Hepatocyte (in vitro differentiated cells): ENCODE measurements around the gene BCAP31. TPM values are rescaled to one million over a fixed set of nuclear protein-coding genes. Genes with fewer than 3 reads are reported as not detected.

Experiments
- DNase-seq: peaks from one replicate; pipeline ENCODE4 v3.0.0-alpha.2; 2016; ENCODE audit warnings: low spot score
- H2AFZ ChIP-seq: fragments of 200-600 bp; sonication (generic); 2 replicates; pipeline ENCODE4 v1.6.0; 2016; ENCODE audit warnings: antibody characterized with exemption, mild to moderate bottlenecking
- H3K27ac ChIP-seq: fragments of 200-600 bp; sonication (generic); 2 replicates; pipeline ENCODE4 v1.5.1; 2016; ENCODE audit warnings: mild to moderate bottlenecking
- H3K27me3 ChIP-seq: fragments of 200-600 bp; sonication (generic); 2 replicates; pipeline ENCODE4 v1.6.1; 2016
- H3K36me3 ChIP-seq: fragments of 200-600 bp; sonication (generic); replicated peaks from 2 replicates; pipeline ENCODE4 v1.5.1; 2016; ENCODE audit warnings: low read depth; ENCODE audit not compliant: insufficient read depth
- H3K4me1 ChIP-seq: fragments of 200-600 bp; sonication (generic); 2 replicates; pipeline ENCODE4 v1.5.1; 2016; ENCODE audit warnings: mild to moderate bottlenecking, moderate library complexity; ENCODE audit not compliant: insufficient read depth
- H3K4me2 ChIP-seq: fragments of 200-600 bp; sonication (generic); 2 replicates; pipeline ENCODE4 v1.6.0; 2016
- H3K4me3 ChIP-seq: fragments of 200-600 bp; sonication (generic); 2 replicates; pipeline ENCODE4 v1.5.1; 2016; ENCODE audit warnings: mild to moderate bottlenecking
- H3K79me2 ChIP-seq: fragments of 200-600 bp; sonication (generic); 2 replicates; pipeline ENCODE4 v1.6.0; 2017; ENCODE audit warnings: mild to moderate bottlenecking
- H3K9me2 ChIP-seq: fragments of 200-600 bp; sonication (generic); replicated peaks from 2 replicates; pipeline ENCODE4 v1.6.0; 2017; ENCODE audit warnings: mild to moderate bottlenecking; ENCODE audit not compliant: insufficient read depth
- H3K9me3 ChIP-seq: fragments of 200-600 bp; sonication (generic); 2 replicates; pipeline ENCODE4 v1.5.1; 2016; ENCODE audit warnings: low read depth, mild to moderate bottlenecking
- H4K20me1 ChIP-seq: fragments of 200-600 bp; sonication (generic); 2 replicates; pipeline ENCODE4 v1.6.0; 2016; ENCODE audit warnings: mild to moderate bottlenecking; ENCODE audit not compliant: insufficient read depth, poor library complexity, severe bottlenecking
- EZH2 ChIP-seq: fragments of 200-600 bp; sonication (generic); IDR thresholded peaks from 2 replicates; pipeline ENCODE4 v1.6.1; 2016; ENCODE audit warnings: antibody characterized with exemption, mild to moderate bottlenecking, borderline replicate concordance
- EZH2phosphoT487 ChIP-seq: fragments of 200-600 bp; sonication (generic); IDR thresholded peaks from one replicate; pipeline ENCODE4 v1.6.1; 2018; ENCODE audit warnings: antibody characterized with exemption, mild to moderate bottlenecking, low read depth, moderate library complexity; ENCODE audit not compliant: unreplicated experiment, severe bottlenecking
- WGBS: methylation state at CpG from one replicate; pipeline ENCODE4 v1.1.6; 2016; ENCODE audit warnings: low lambda C conversion rate; ENCODE audit errors: missing lambda C conversion rate; 5-methylcytosine and 5-hydroxymethylcytosine counted together
- polyA plus RNA-seq: library from polyadenylated mRNA; unstranded; fragments of >200 nt; fragmentation: Nextera tagmentation; extraction: Ambion mirVana; gene quantifications from 2 replicates; pipeline ENCODE4 v1.2.1, GENCODE V29; 2016
- total RNA-seq: library from RNA; depleted of rRNA; stranded (reverse); fragments of >200 nt; gene quantifications from 2 replicates; pipeline ENCODE4 v1.2.3, GENCODE V29; 2014
- TF ChIP-seq, protein P1 (sequence below): fragments of 200-600 bp; sonication (generic); IDR thresholded peaks from 2 replicates; pipeline ENCODE4 v1.5.1; 2016; ENCODE audit warnings: antibody characterized with exemption, mild to moderate bottlenecking; ENCODE audit not compliant: poor library complexity

BCAP31 gene
- total and polyA plus RNA-seq, 2 experiments from 2014 or later, result 146 to 351 TPM

DNA sequence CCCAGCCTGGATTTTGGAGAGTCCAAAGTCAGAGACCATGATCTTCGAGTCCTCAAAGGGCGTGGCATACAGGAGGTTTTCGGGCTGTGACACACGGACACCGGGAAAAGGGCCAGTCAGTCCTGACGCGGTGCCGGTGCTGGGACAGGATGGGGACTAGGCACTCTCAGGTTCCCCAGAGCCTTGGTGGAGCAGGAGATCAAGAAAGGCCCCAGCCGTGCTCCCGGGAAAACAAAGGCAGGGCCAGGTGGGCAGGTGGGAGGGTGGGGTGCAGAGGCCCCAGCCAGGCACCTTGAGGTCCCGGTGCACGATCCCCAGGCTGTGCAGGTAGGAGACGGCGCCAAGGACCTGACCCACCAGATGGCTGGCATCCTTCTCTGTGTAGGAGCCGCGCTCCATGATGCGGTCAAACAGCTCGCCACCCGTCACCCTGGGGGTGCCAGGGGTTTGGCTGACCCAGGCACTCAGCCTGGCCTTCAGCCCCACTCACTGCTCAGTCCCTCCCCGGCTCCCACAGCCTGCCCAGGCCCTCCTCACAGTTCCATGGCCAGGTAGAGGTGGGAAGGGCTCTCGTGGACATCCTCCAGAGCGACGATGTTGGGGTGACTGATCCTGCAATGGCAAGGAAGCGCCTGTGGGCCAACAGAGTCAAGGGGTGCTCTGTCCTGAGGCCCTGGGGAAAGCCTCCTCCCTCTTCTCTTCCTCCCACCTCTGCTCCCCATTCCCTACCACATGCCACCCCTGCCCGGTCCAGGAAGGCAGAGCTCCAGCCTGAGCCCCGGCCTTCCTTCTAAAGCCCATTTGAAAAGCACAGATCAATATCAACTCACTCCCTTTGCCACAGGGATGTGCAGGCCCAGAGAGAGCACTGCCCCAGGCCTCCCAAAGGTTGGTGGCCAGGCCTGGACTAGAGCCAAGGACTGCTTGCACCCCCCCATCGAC is 52.3 kb downstream of the BCAP31 start:
- no peak overlapping the region for H3K27ac ChIP-seq
- 92% methylated on average over 20 of the region's 27 CpGs for WGBS
- no peaks in the 10 kb centered on the region for H4K20me1 ChIP-seq
- TF ChIP-seq EZH2 (no peak), EZH2phosphoT487 (no peak)
- TF ChIP-seq, protein P1, sequence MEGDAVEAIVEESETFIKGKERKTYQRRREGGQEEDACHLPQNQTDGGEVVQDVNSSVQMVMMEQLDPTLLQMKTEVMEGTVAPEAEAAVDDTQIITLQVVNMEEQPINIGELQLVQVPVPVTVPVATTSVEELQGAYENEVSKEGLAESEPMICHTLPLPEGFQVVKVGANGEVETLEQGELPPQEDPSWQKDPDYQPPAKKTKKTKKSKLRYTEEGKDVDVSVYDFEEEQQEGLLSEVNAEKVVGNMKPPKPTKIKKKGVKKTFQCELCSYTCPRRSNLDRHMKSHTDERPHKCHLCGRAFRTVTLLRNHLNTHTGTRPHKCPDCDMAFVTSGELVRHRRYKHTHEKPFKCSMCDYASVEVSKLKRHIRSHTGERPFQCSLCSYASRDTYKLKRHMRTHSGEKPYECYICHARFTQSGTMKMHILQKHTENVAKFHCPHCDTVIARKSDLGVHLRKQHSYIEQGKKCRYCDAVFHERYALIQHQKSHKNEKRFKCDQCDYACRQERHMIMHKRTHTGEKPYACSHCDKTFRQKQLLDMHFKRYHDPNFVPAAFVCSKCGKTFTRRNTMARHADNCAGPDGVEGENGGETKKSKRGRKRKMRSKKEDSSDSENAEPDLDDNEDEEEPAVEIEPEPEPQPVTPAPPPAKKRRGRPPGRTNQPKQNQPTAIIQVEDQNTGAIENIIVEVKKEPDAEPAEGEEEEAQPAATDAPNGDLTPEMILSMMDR, result no peak
- no peak overlapping the region for H3K4me3 ChIP-seq
- H3K79me2 ChIP-seq, result no peaks in the 10 kb centered on the region
- H3K9me2 ChIP-seq, result no peaks in the 10 kb centered on the region
- H3K4me1 ChIP-seq, result no peaks in the 10 kb centered on the region
- no peaks in the 10 kb centered on the region for H3K36me3 ChIP-seq
- H3K27me3 ChIP-seq, result peaks cover 4% of the 10 kb centered on the region
- no peak overlapping the region for H2AFZ ChIP-seq
- no peak for DNase-seq
- no peak overlapping the region for H3K4me2 ChIP-seq
- H3K9me3 ChIP-seq, result no peaks in the 10 kb centered on the region

DNA sequence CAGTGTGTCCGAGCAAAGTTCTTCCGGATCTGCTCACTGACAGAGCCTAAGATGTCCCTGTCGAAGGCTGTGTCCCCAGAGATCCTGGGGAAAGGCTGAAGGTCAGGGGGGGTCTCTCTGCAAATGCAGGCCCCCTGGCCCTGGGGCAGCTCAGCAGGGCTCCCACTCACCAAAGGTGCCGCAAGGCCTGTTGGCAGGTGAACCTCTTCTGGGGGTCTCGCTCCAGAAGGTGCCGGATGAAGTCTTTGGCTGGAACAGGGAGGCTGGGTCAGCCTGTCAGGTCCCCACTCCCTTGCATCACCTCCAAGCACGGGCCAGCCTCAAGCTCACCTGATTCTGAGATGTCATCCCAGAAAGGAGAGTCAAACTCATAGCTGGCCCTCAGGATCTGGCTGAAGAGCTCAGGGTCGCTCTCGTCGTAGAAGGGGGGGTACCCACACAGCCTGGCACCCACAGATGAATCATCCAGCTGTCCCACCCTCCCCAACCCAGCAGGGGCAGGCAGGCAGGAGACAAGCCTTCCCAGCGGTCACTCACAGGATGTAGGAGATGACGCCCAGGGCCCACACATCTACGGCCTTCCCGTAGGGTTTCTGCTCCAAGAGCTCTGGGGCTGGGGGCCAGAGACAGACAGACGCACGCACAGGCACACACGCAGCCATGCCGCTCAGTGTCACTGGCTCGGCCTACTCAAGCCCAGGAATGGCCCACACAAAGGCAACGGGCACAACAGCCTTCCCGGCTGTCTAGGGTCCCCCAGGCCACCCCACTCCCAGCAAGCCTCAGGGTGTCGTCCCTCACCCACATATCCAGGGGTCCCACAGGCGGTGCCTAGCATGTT is 53.2 kb downstream of the BCAP31 start:
- no peaks in the 10 kb centered on the region for H4K20me1 ChIP-seq
- no peaks in the 10 kb centered on the region for H3K36me3 ChIP-seq
- H2AFZ ChIP-seq, result no peak overlapping the region
- H3K4me2 ChIP-seq, result no peak overlapping the region
- no peak overlapping the region for H3K4me3 ChIP-seq
- no peaks in the 10 kb centered on the region for H3K9me3 ChIP-seq
- H3K27me3 ChIP-seq, result peaks cover 4% of the 10 kb centered on the region
- no peaks in the 10 kb centered on the region for H3K79me2 ChIP-seq
- no peaks in the 10 kb centered on the region for H3K9me2 ChIP-seq
- no peak overlapping the region for H3K27ac ChIP-seq
- TF ChIP-seq, protein P1, result no peak
- no peak for TF ChIP-seq EZH2phosphoT487
- no peak for TF ChIP-seq EZH2
- H3K4me1 ChIP-seq, result no peaks in the 10 kb centered on the region
- WGBS, result 90% methylated on average over 22 of the region's 23 CpGs
- DNase-seq, result no peak

DNA sequence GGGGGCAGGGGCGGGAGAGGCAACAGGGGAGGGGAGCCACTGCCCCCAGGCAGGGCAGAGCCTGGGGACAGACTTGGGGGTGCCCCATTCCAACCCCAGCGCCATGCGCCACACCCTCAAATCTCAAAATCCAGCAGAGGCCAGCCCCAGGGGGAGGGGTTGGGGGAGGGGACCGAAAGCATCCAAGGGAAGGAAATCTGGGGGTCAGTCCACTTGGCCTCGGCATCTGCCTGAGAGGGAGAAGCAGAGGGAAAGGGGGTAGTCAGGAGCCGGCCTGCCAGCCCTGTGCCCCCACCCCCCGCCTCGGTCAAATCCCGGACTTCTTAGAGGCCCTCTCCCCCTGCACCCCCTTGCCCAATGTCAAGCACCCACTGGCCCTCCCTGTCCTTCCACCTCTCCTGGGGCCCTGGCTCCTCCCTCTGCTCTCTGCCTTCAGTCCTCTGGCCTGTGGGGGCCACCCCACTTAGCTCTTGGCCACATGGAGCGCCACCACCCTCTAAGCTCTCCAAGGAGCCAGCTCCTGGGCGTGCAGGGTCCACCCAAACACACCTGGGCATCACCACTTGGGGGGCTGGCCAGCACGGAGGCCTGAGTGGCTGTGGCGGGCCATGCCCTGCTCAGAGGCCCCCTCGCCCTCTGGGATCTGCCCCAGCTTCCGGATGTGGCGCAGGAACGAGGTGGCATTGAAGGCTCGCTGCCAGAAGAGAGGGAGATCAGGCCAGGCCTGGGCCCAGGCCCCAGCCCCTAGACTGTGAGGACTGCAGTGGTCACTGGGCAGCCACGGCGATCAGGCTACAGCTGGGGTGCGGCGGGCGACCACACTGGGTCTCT is 54.1 kb downstream of the BCAP31 start:
- Histone ChIP-seq H3K4me1 (no peaks in the 10 kb centered on the region), H3K36me3 (no peaks in the 10 kb centered on the region), H3K4me2 (no peak overlapping the region), H3K9me3 (no peaks in the 10 kb centered on the region), H3K27ac (no peak overlapping the region), H3K9me2 (no peaks in the 10 kb centered on the region), H3K27me3 (peaks cover 4% of the 10 kb centered on the region), H2AFZ (no peak overlapping the region), H3K4me3 (no peak overlapping the region), H4K20me1 (no peaks in the 10 kb centered on the region), H3K79me2 (no peaks in the 10 kb centered on the region)
- DNase-seq, result peak; percentile 2
- WGBS, result 88% methylated on average over 14 of the region's 23 CpGs
- TF ChIP-seq EZH2 (no peak), EZH2phosphoT487 (no peak)
- TF ChIP-seq, protein P1, result no peak
